ENCODE data around the gene P2RX4. TPM values are rescaled to one million over a fixed set of nuclear protein-coding genes. Genes with fewer than 3 reads are reported as not detected.

The P2RX4 gene
- total and polyA plus RNA-seq, 9 donors: 17.8 to 46.7 (median 26.6) TPM

- intact Hi-C loops (cut with DNase I): no loop called here
Observed at GRCh38 chr12:121187501-121187900, 22.4 kb upstream of the P2RX4 start.

GRCh38 chr12:121188227-121188626 lies 21.7 kb upstream of the P2RX4 start:
- Histone ChIP-seq H3K4me3 (no peak overlapping the region), H3K27me3 (no peaks in the 10 kb centered on the region), H3K36me3 (no peaks in the 10 kb centered on the region), H3K9me3 (no peaks in the 10 kb centered on the region), H3K27ac (no peak overlapping the region), H3K4me1 (ENCODE audit: insufficient read depth) (peaks cover 4% of the 10 kb centered on the region)
- 96 to 98% (median 98%) methylated on average over 2 of the region's 2 CpGs for WGBS, 3 donors
- no peak for DNase-seq
- TF ChIP-seq POLR2A (IDR thresholded peaks at IDR 0.05) (no peak), EP300 (IDR thresholded peaks at IDR 0.05) (no peak), CTCF (IDR thresholded peaks at IDR 0.05) (no peak)
- intact Hi-C loops (cut with DNase I): no loop called here

More at GRCh38 chr12:121187501-121187900, 22.4 kb upstream of the P2RX4 start:
- H3K9me3 ChIP-seq: no peaks in the 10 kb centered on the region
- no peak for TF ChIP-seq POLR2A (IDR thresholded peaks at IDR 0.05)
- no peak for TF ChIP-seq CTCF (IDR thresholded peaks at IDR 0.05)
- TF ChIP-seq EP300 (IDR thresholded peaks at IDR 0.05): no peak
- H3K27me3 ChIP-seq: no peaks in the 10 kb centered on the region
- no peak overlapping the region for H3K27ac ChIP-seq
- DNase-seq: no peak
- WGBS, 3 donors: 83 to 86% (median 83%) methylated on average over 7 of the region's 7 CpGs
- H3K36me3 ChIP-seq: no peaks in the 10 kb centered on the region
- H3K4me3 ChIP-seq: no peak overlapping the region
- H3K4me1 ChIP-seq (ENCODE audit: insufficient read depth): peaks cover 4% of the 10 kb centered on the region

GRCh38 chr12:121189131-121189530 lies 20.8 kb upstream of the P2RX4 start:
- Histone ChIP-seq H3K27ac (peak overlapping the region in 1 of 2 donors; percentile 55), H3K4me1 (ENCODE audit: insufficient read depth) (peaks cover 4% of the 10 kb centered on the region), H3K36me3 (no peaks in the 10 kb centered on the region), H3K4me3 (no peak overlapping the region), H3K9me3 (no peaks in the 10 kb centered on the region), H3K27me3 (no peaks in the 10 kb centered on the region)
- DNase-seq: no peak
- TF ChIP-seq POLR2A (IDR thresholded peaks at IDR 0.05) (no peak), EP300 (IDR thresholded peaks at IDR 0.05) (no peak), CTCF (IDR thresholded peaks at IDR 0.05) (no peak)
- intact Hi-C loops (cut with DNase I): no loop called here
- WGBS, 3 donors: 32 to 55% (median 51%) methylated on average over 9 of the region's 9 CpGs

GRCh38 chr12:121189619-121190155 lies 20.2 kb upstream of the P2RX4 start:
- no peaks in the 10 kb centered on the region for H3K27me3 ChIP-seq
- TF ChIP-seq CTCF (IDR thresholded peaks at IDR 0.05) (no peak), EP300 (IDR thresholded peaks at IDR 0.05) (no peak), POLR2A (IDR thresholded peaks at IDR 0.05) (no peak)
- H3K9me3 ChIP-seq: no peaks in the 10 kb centered on the region
- H3K36me3 ChIP-seq: no peaks in the 10 kb centered on the region
- WGBS, 3 donors: 69 to 81% (median 70%) methylated on average over 9 of the region's 9 CpGs
- peaks cover 4% of the 10 kb centered on the region for H3K4me1 ChIP-seq (ENCODE audit: insufficient read depth)
- peak in 2 of 5 donors; percentile 28 to 33 for DNase-seq
- peak overlapping the region in 1 of 2 donors; percentile 55 for H3K27ac ChIP-seq
- no peak overlapping the region for H3K4me3 ChIP-seq
- intact Hi-C loops (cut with DNase I): no loop called here
